ENCODE results near the gene PPP1R14D. TPM values are rescaled to one million over a fixed set of nuclear protein-coding genes. Genes with fewer than 3 reads are reported as not detected.

Gene PPP1R14D
- polyA plus RNA-seq, 3 donors, result not detected

DNA sequence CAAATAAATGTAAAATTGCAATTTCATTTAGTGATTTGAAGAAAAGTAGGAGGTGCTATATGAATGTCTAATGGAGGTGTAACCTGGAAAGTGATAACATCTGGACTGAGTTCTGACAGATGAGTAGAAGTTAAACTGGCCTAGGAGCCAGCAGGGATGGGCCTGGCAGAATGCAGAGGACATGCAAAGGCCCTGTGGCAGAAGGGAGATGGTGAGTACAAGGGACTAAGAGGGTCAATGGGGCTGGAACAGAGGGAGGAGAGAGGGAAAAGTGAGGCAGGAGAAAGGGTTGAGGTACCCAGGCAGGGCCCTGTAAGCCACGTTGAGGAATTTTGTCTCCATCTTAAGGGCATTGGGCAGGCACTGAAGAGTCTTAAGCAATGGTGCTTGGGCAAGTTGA is 3.4 kb upstream of the PPP1R14D start:
- H3K9me3 ChIP-seq (replicated peaks in 1 of 2; ENCODE audit: control insufficient read depth in 1 of 2, insufficient read depth in 1 of 2, low read length in 2 of 2), result no peaks in the 10 kb centered on the region
- peaks cover 3 to 8% (median 5%) of the 10 kb centered on the region in 3 donors for H3K27me3 Mint-ChIP-seq (ENCODE audit: low read depth in 3 of 3)
- no peak for DNase-seq
- no peak overlapping the region for H3K27ac Mint-ChIP-seq
- no peaks in the 10 kb centered on the region for H3K79me2 ChIP-seq (ENCODE audit: insufficient read depth, low read length)
- H3K4me2 ChIP-seq (replicated peaks; ENCODE audit: extremely low read depth, low read length, poor library complexity, severe bottlenecking), result no peak overlapping the region
- 90% methylated on average over 1 of the region's 1 CpG for WGBS (ENCODE audit: insufficient coverage)
- no peaks in the 10 kb centered on the region for H3K4me1 ChIP-seq (ENCODE audit: control insufficient read depth in 1 of 2, insufficient read depth in 2 of 2, low read length in 2 of 2)
- H3K4me3 ChIP-seq (replicated peaks in 1 of 3; ENCODE audit: low read depth in 2 of 3, low read length in 3 of 3), result no peak overlapping the region
- H3K4me1 Mint-ChIP-seq, result no peaks in the 10 kb centered on the region
- no peak overlapping the region for H3K27ac ChIP-seq (ENCODE audit: low read depth in 1 of 2, low read length in 2 of 2)
- peaks cover 0 to 6% (median 0%) of the 10 kb centered on the region in 7 donors for H3K9me3 Mint-ChIP-seq
- no peaks in the 10 kb centered on the region for H3K36me3 Mint-ChIP-seq
- TF ChIP-seq, protein P1, sequence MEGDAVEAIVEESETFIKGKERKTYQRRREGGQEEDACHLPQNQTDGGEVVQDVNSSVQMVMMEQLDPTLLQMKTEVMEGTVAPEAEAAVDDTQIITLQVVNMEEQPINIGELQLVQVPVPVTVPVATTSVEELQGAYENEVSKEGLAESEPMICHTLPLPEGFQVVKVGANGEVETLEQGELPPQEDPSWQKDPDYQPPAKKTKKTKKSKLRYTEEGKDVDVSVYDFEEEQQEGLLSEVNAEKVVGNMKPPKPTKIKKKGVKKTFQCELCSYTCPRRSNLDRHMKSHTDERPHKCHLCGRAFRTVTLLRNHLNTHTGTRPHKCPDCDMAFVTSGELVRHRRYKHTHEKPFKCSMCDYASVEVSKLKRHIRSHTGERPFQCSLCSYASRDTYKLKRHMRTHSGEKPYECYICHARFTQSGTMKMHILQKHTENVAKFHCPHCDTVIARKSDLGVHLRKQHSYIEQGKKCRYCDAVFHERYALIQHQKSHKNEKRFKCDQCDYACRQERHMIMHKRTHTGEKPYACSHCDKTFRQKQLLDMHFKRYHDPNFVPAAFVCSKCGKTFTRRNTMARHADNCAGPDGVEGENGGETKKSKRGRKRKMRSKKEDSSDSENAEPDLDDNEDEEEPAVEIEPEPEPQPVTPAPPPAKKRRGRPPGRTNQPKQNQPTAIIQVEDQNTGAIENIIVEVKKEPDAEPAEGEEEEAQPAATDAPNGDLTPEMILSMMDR (IDR thresholded peaks at IDR 0.05), result no peak
- no peak overlapping the region for H3K9ac ChIP-seq (ENCODE audit: insufficient read depth, low read length, poor library complexity, severe bottlenecking)
- H4K20me1 ChIP-seq (ENCODE audit: insufficient read depth, low read length), result no peaks in the 10 kb centered on the region
- no peaks in the 10 kb centered on the region for H3K36me3 ChIP-seq (replicated peaks in 1 of 2; ENCODE audit: control insufficient read depth in 1 of 2, insufficient read depth in 2 of 2, low read length in 2 of 2)
- no peak overlapping the region for H3K4me3 Mint-ChIP-seq
- no peaks in the 10 kb centered on the region for H3K27me3 ChIP-seq (ENCODE audit: control insufficient read depth in 2 of 2, insufficient read depth in 2 of 2, low read length in 2 of 2)
- intact Hi-C loops (cut with micrococcal nuclease), result no loop called here
- H2AFZ ChIP-seq (ENCODE audit: insufficient read depth, low read depth, low read length, poor library complexity, severe bottlenecking), result no peak overlapping the region

DNA sequence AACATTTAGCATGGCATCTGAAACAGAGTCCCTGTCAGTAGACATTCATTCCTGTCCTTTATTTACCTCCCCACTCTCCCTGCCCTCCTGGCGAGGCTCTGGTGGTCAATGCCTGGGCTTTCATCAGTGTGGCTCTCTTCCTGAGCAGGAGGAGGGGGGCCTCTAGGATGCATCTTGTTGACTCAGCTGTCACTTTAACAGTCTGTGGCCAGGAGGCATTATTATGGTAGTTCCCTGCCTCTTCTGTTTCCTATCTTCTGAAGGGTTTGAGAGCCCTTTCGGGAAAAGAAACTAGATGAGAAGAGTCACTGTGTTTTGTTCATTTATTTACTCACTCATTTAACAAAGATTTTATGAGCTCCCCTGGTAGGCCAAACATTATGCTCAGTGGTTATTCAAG is 2.4 kb upstream of the PPP1R14D start:
- Histone ChIP-seq H3K4me2 (replicated peaks; ENCODE audit: extremely low read depth, low read length, poor library complexity, severe bottlenecking) (no peak overlapping the region), H4K20me1 (ENCODE audit: insufficient read depth, low read length) (no peaks in the 10 kb centered on the region), H3K4me1 (ENCODE audit: control insufficient read depth in 1 of 2, insufficient read depth in 2 of 2, low read length in 2 of 2) (no peaks in the 10 kb centered on the region), H3K4me3 (replicated peaks in 1 of 3; ENCODE audit: low read depth in 2 of 3, low read length in 3 of 3) (no peak overlapping the region), H3K36me3 (replicated peaks in 1 of 2; ENCODE audit: control insufficient read depth in 1 of 2, insufficient read depth in 2 of 2, low read length in 2 of 2) (no peaks in the 10 kb centered on the region), H3K79me2 (ENCODE audit: insufficient read depth, low read length) (no peaks in the 10 kb centered on the region), H3K9ac (ENCODE audit: insufficient read depth, low read length, poor library complexity, severe bottlenecking) (no peak overlapping the region), H3K27ac (ENCODE audit: low read depth in 1 of 2, low read length in 2 of 2) (no peak overlapping the region), H3K9me3 (replicated peaks in 1 of 2; ENCODE audit: control insufficient read depth in 1 of 2, insufficient read depth in 1 of 2, low read length in 2 of 2) (no peaks in the 10 kb centered on the region), H2AFZ (ENCODE audit: insufficient read depth, low read depth, low read length, poor library complexity, severe bottlenecking) (peak overlapping the region; percentile 35), H3K27me3 (ENCODE audit: control insufficient read depth in 2 of 2, insufficient read depth in 2 of 2, low read length in 2 of 2) (no peaks in the 10 kb centered on the region)
- no peak for DNase-seq
- Mint-ChIP-seq H3K27ac (no peak overlapping the region), H3K36me3 (no peaks in the 10 kb centered on the region), H3K27me3 (ENCODE audit: low read depth in 3 of 3) (peaks cover 3 to 8% (median 5%) of the 10 kb centered on the region in 3 donors), H3K4me1 (no peaks in the 10 kb centered on the region), H3K9me3 (peaks cover 0 to 6% (median 0%) of the 10 kb centered on the region in 7 donors), H3K4me3 (no peak overlapping the region)
- intact Hi-C loops (cut with micrococcal nuclease), result no loop called here
- no CpG with 5 or more reads among the region's 2 CpGs for WGBS (ENCODE audit: insufficient coverage)
- TF ChIP-seq, protein P1 (IDR thresholded peaks at IDR 0.05), result no peak
